ENCODE measurements around the gene PVRIG.
"Not testable (repeated sequence)": the region's sequence is repeated elsewhere in the genome, so short reads cannot be mapped to it uniquely, and the experiment has no call there.

The PVRIG gene

GRCh38 chr7:100243385-100243784, 23.6 kb downstream of the PVRIG start:
- not testable (repeated sequence) for DNase-seq

GRCh38 chr7:100244988-100245605, 25.3 kb downstream of the PVRIG start:
- not testable (repeated sequence) for DNase-seq

GRCh38 chr7:100246121-100246864, 26.5 kb downstream of the PVRIG start:
- not testable (repeated sequence) for DNase-seq

GRCh38 chr7:100246865-100247137, 27.1 kb downstream of the PVRIG start:
- DNase-seq: not testable (repeated sequence)

GRCh38 chr7:100247152-100247757, 27.5 kb downstream of the PVRIG start:
- peak; percentile 80 for DNase-seq

- no peak for DNase-seq
Measured at GRCh38 chr7:100248483-100248882, 28.7 kb downstream of the PVRIG start.

- DNase-seq: no peak
Measured at GRCh38 chr7:100257017-100257416, 37.3 kb downstream of the PVRIG start.

GRCh38 chr7:100259984-100260383, 40.2 kb downstream of the PVRIG start:
- not testable (repeated sequence) for DNase-seq

GRCh38 chr7:100262896-100263295, 43.1 kb downstream of the PVRIG start:
- not testable (repeated sequence) for DNase-seq

- DNase-seq: not testable (repeated sequence)
Measured at GRCh38 chr7:100264223-100264622, 44.5 kb downstream of the PVRIG start.

GRCh38 chr7:100264669-100265165, 45.0 kb downstream of the PVRIG start:
- DNase-seq: peak; percentile 5

- not testable (repeated sequence) for DNase-seq
Measured at GRCh38 chr7:100265851-100266250, 46.1 kb downstream of the PVRIG start.

- DNase-seq: no peak
Measured at GRCh38 chr7:100266576-100267354, 47.0 kb downstream of the PVRIG start.

GRCh38 chr7:100267648-100268047, 47.9 kb downstream of the PVRIG start:
- no peak for DNase-seq

- not testable (repeated sequence) for DNase-seq
Measured at GRCh38 chr7:100268882-100269281, 49.1 kb downstream of the PVRIG start.

GRCh38 chr7:100269306-100270045, 49.7 kb downstream of the PVRIG start:
- DNase-seq: not testable (repeated sequence)

GRCh38 chr7:100270046-100270918, 50.5 kb downstream of the PVRIG start:
- DNase-seq: not testable (repeated sequence)
